IMR-90 (cell line): ENCODE measurements around the gene PRR4.

ENCODE experiments used
- BHLHE40 ChIP-seq: fragments of 150-350 bp; IDR thresholded peaks from 2 replicates; pipeline ENCODE4 v1.6.1; 2016; ENCODE audit warnings: mild to moderate bottlenecking, low read depth, low read length
- CEBPB ChIP-seq: IDR thresholded peaks from 2 replicates; pipeline ENCODE4 v1.6.1; 2012; ENCODE audit warnings: low read depth, low read length, improper control_type of control experiment
- CHD1 ChIP-seq: IDR thresholded peaks from 2 replicates; pipeline ENCODE4 v1.6.1; 2012; ENCODE audit warnings: low read depth, low read length, improper control_type of control experiment
- CTCF ChIP-seq: conservative IDR thresholded peaks from 2 replicates; pipeline ENCODE4 v1.5.1; 2012; ENCODE audit warnings: mild to moderate bottlenecking, low read depth, low read length, improper control_type of control experiment
- FOS ChIP-seq: fragments of 150-350 bp; IDR thresholded peaks from 2 replicates; pipeline ENCODE4 v1.6.1; 2016; ENCODE audit warnings: low read depth, low read length
- MAFK ChIP-seq: IDR thresholded peaks from 2 replicates; pipeline ENCODE4 v1.6.1; 2012; ENCODE audit warnings: low read depth, low read length, improper control_type of control experiment
- MAZ ChIP-seq: IDR thresholded peaks from 2 replicates; pipeline ENCODE4 v1.6.1; 2012; ENCODE audit warnings: low read depth, mild to moderate bottlenecking, low read length, improper control_type of control experiment, moderate library complexity, borderline replicate concordance
- MXI1 ChIP-seq: IDR thresholded peaks from 2 replicates; pipeline ENCODE4 v1.6.1; 2012; ENCODE audit warnings: low read depth, mild to moderate bottlenecking, low read length, moderate library complexity, borderline replicate concordance
- POLR2A ChIP-seq: IDR thresholded peaks from 2 replicates; pipeline ENCODE4 v1.6.1; 2012; ENCODE audit warnings: mild to moderate bottlenecking, low read depth, low read length
- RAD21 ChIP-seq: IDR thresholded peaks from 2 replicates; pipeline ENCODE4 v1.6.1; 2012; ENCODE audit warnings: low read length, improper control_type of control experiment
- RCOR1 ChIP-seq: IDR thresholded peaks from 2 replicates; pipeline ENCODE4 v1.6.1; 2012; ENCODE audit warnings: mild to moderate bottlenecking, low read length, improper control_type of control experiment; ENCODE audit not compliant: insufficient replicate concordance
- SMC3 ChIP-seq: fragments of 150-350 bp; IDR thresholded peaks from 2 replicates; pipeline ENCODE4 v1.6.1; 2016; ENCODE audit warnings: low read depth, mild to moderate bottlenecking, antibody characterized with exemption, low read length, moderate library complexity
- USF2 ChIP-seq: fragments of 150-350 bp; IDR thresholded peaks from 2 replicates; pipeline ENCODE4 v1.6.1; 2017; ENCODE audit warnings: mild to moderate bottlenecking, antibody characterized with exemption, low read length, low read depth

- TF ChIP-seq POLR2A (no peak), USF2 (no peak), CTCF (no peak), MXI1 (no peak), BHLHE40 (no peak), CEBPB (no peak), SMC3 (no peak), RCOR1 (no peak), MAZ (no peak), RAD21 (no peak), MAFK (no peak), CHD1 (no peak), FOS (no peak)
These were observed 42.7 kb upstream of the PRR4 start for GRCh38 chr12:10891937-10892336.
